CD4-positive, alpha-beta memory T cell (primary cell): ENCODE data around the gene CLN6. TPM values are rescaled to one million over a fixed set of nuclear protein-coding genes. Genes with fewer than 3 reads are reported as not detected.

Experiments
- CTCF ChIA-PET: fragments of 350-600 bp; sonication (Branson Sonifier 250); formaldehyde crosslinking; loops from one replicate; lab custom pipeline; 2021; ENCODE audit warnings: inconsistent platforms; ENCODE audit not compliant: partially characterized antibody; lab: Charles Lee
- POLR2A ChIA-PET: fragments of 350-600 bp; sonication (Branson Sonifier 250); formaldehyde crosslinking; loops from one replicate; lab custom pipeline; 2021; ENCODE audit not compliant: partially characterized antibody; lab: Charles Lee
- DNase-seq, 5 donors: peaks; one replicate each; pipeline versions ENCODE4 v3.0.0 to v3.0.0-alpha.2; 2020 to 2022; ENCODE audit warnings: mixed read lengths in 1 of 5
- H3K27ac ChIP-seq: one replicate; pipeline ENCODE4 v1.7.0; 2013; ENCODE audit warnings: low read depth, low read length
- H3K27me3 ChIP-seq: 2 replicates; pipeline ENCODE4 v1.7.0; 2013; ENCODE audit warnings: mild to moderate bottlenecking, low read length, moderate library complexity; ENCODE audit not compliant: insufficient read depth
- H3K36me3 ChIP-seq: 2 replicates; pipeline ENCODE4 v1.7.0; 2013; ENCODE audit warnings: mild to moderate bottlenecking, low read length, moderate library complexity; ENCODE audit not compliant: insufficient read depth
- H3K4me1 ChIP-seq: 2 replicates; pipeline ENCODE4 v1.7.0; 2013; ENCODE audit warnings: mild to moderate bottlenecking, low read length, moderate library complexity; ENCODE audit not compliant: insufficient read depth
- H3K4me3 ChIP-seq, 2 donors: one replicate each; pipeline ENCODE4 v1.7.0; 2013; ENCODE audit warnings: low read length in 2 of 2, mild to moderate bottlenecking in 1 of 2
- H3K9me3 ChIP-seq, 2 donors: one replicate each; pipeline ENCODE4 v1.7.0; 2013; ENCODE audit warnings: low read length in 2 of 2, control low read depth in 1 of 2; ENCODE audit not compliant: control insufficient read depth in 1 of 2
- H3K27ac Mint-ChIP-seq, 7 donors: one replicate each; pipeline ENCODE4 v1.8.0; 2020 to 2021; ENCODE audit warnings: mixed read lengths in 7 of 7, mild to moderate bottlenecking in 6 of 7, inconsistent platforms in 3 of 7, moderate library complexity in 3 of 7
- H3K27me3 Mint-ChIP-seq, 2 donors: one replicate each; pipeline ENCODE4 v1.8.0; 2020 to 2021; ENCODE audit warnings: mixed read lengths in 2 of 2
- H3K36me3 Mint-ChIP-seq, 2 donors: one replicate each; pipeline ENCODE4 v1.8.0; 2020 to 2021; ENCODE audit warnings: mixed read lengths in 2 of 2, inconsistent platforms in 1 of 2, mild to moderate bottlenecking in 1 of 2
- H3K4me1 Mint-ChIP-seq, 4 donors: one replicate each; pipeline ENCODE4 v1.8.0; 2020 to 2021; ENCODE audit warnings: mixed read lengths in 4 of 4, mild to moderate bottlenecking in 1 of 4
- H3K4me3 Mint-ChIP-seq, 8 donors: one replicate each; pipeline ENCODE4 v1.8.0; 2020 to 2021; ENCODE audit warnings: mixed read lengths in 8 of 8, mild to moderate bottlenecking in 7 of 8, moderate library complexity in 6 of 8, inconsistent platforms in 3 of 8
- H3K9me3 Mint-ChIP-seq, 8 donors: one replicate each; pipeline ENCODE4 v1.8.0; 2020 to 2021; ENCODE audit warnings: mixed read lengths in 8 of 8, mild to moderate bottlenecking in 5 of 8, inconsistent platforms in 3 of 8, moderate library complexity in 1 of 8
- intact Hi-C: fragments of 100-400 bp; cut with micrococcal nuclease; formaldehyde crosslinking; loops from one replicate; pipeline ENCODE4 v1.15.1; 2023
- polyA plus RNA-seq, 2 donors: library from polyadenylated mRNA; unstranded; fragments of 300-500 nt; fragmentation: Illumina TruSeq; gene quantifications; one replicate each; pipeline ENCODE4 v1.2.3, GENCODE V29; 2021
- total RNA-seq, 2 experiments: library from RNA; stranded (reverse); gene quantifications; one replicate each; pipeline ENCODE4 v1.2.3, GENCODE V29; 2021

CLN6 gene
- total and polyA plus RNA-seq, 4 experiments from 2014 or later: 2.2 to 15.6 (median 8.5) TPM

DNA sequence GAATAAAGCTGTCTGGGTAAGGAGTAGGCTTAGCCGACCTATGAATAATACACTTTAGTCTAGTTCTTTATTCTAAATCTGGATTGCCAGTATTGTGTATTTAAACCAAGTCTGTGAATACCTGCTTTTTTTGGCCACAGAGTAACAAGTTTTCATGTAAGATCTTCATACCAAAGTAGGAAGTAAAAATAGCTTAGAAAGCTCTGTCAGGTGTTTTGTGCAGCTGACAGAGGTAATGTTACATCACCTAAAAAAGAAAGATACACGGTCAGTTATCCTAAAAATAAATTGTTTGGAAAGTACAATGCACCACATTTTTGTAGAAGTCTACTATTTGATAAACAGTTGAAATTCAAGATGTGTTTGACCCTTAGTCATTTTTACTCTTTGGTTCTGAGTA lies 40.9 kb downstream of the CLN6 start:
- H3K9me3 ChIP-seq: no peaks in the 10 kb centered on the region
- H3K36me3 Mint-ChIP-seq: peaks cover 36 to 82% of the 10 kb centered on the region in 2 donors
- no peak overlapping the region for H3K4me3 ChIP-seq
- DNase-seq: no peak
- H3K27ac ChIP-seq: no peak overlapping the region
- H3K27me3 ChIP-seq: no peaks in the 10 kb centered on the region
- H3K4me1 Mint-ChIP-seq: peaks cover 0 to 2% (median 0%) of the 10 kb centered on the region in 4 donors
- ChIA-PET CTCF (no interaction called here), POLR2A (no interaction called here)
- H3K27me3 Mint-ChIP-seq: no peaks in the 10 kb centered on the region
- peak overlapping the region in 2 of 7 donors; percentile 19 to 83 for H3K27ac Mint-ChIP-seq
- peaks cover 38% of the 10 kb centered on the region for H3K36me3 ChIP-seq
- no peak overlapping the region for H3K4me3 Mint-ChIP-seq
- no peaks in the 10 kb centered on the region for H3K9me3 Mint-ChIP-seq
- intact Hi-C loops: no loop called here
- H3K4me1 ChIP-seq: no peaks in the 10 kb centered on the region

DNA sequence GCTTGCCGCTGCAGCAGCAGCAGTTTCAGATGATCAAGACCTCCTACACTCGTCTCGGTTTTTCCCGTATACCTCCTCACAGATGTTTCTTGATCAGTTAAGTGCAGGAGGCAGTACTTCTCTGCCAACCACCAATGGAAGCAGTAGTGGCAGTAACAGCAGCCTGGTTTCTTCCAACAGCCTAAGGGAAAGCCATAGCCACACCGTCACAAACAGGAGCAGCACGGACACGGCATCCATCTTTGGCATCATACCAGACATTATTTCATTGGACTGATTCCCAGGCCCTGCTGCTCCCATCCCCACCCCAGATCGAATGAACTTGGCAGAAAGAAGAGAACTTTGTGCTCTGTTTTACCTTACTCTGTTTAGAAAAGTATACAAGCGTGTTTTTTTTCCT lies 42.0 kb downstream of the CLN6 start:
- H3K4me3 Mint-ChIP-seq: no peak overlapping the region
- Histone ChIP-seq H3K36me3 (peaks cover 49% of the 10 kb centered on the region), H3K4me1 (no peaks in the 10 kb centered on the region), H3K9me3 (no peaks in the 10 kb centered on the region), H3K27ac (no peak overlapping the region), H3K27me3 (no peaks in the 10 kb centered on the region), H3K4me3 (no peak overlapping the region)
- no peaks in the 10 kb centered on the region for H3K27me3 Mint-ChIP-seq
- no peak for DNase-seq
- H3K9me3 Mint-ChIP-seq: no peaks in the 10 kb centered on the region
- peaks cover 0 to 2% (median 0%) of the 10 kb centered on the region in 4 donors for H3K4me1 Mint-ChIP-seq
- ChIA-PET POLR2A (no interaction called here), CTCF (no interaction called here)
- intact Hi-C loops: no loop called here
- H3K27ac Mint-ChIP-seq: peak overlapping the region in 3 of 7 donors; percentile 37 to 71 (median 55)
- H3K36me3 Mint-ChIP-seq: peaks cover 39 to 81% of the 10 kb centered on the region in 2 donors

DNA sequence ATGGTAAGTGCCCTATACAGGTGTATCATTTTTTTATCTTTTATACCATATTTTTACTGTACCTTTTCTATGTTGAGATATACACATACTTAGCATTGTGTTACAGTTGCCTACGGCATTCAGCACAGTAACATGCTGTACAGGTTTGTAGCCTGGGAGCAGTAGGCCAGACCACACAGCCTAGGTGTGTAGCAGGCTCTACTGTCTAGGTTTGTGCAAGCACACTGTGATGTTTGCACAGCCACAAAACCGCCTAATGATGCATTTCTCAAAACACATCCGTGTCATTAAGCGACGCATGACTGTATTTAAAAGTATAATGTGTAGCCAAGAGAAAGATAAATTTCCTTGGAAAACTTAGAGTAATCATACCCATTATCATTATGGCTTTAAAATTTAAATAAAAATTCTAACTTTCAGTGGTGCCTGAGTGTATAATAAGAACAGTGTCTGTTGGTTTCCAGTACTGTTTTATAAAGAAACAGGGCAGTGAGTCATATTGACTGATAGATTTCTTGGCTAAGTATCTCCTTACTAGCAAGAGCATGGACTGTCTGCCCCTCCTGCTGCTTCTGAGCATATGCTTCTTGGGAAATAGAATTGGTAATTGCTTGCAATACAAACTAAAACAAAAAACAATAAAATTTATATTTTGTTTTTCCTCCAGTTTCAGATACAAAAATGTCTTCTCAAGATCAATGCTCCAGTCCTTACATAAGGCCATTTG lies 42.7 kb downstream of the CLN6 start:
- no peaks in the 10 kb centered on the region for H3K4me1 ChIP-seq
- DNase-seq: no peak
- POLR2A ChIA-PET: no interaction called here
- no peak overlapping the region for H3K4me3 ChIP-seq
- peaks cover 51% of the 10 kb centered on the region for H3K36me3 ChIP-seq
- no peak overlapping the region for H3K27ac ChIP-seq
- H3K27me3 ChIP-seq: no peaks in the 10 kb centered on the region
- H3K9me3 ChIP-seq: no peaks in the 10 kb centered on the region
- H3K4me1 Mint-ChIP-seq: peaks cover 0 to 3% (median 0%) of the 10 kb centered on the region in 4 donors
- H3K9me3 Mint-ChIP-seq: no peaks in the 10 kb centered on the region
- H3K36me3 Mint-ChIP-seq: peaks cover 43 to 75% of the 10 kb centered on the region in 2 donors
- intact Hi-C loops: no loop called here
- no peaks in the 10 kb centered on the region for H3K27me3 Mint-ChIP-seq
- CTCF ChIA-PET: no interaction called here
- no peak overlapping the region for H3K27ac Mint-ChIP-seq
- H3K4me3 Mint-ChIP-seq: no peak overlapping the region

DNA sequence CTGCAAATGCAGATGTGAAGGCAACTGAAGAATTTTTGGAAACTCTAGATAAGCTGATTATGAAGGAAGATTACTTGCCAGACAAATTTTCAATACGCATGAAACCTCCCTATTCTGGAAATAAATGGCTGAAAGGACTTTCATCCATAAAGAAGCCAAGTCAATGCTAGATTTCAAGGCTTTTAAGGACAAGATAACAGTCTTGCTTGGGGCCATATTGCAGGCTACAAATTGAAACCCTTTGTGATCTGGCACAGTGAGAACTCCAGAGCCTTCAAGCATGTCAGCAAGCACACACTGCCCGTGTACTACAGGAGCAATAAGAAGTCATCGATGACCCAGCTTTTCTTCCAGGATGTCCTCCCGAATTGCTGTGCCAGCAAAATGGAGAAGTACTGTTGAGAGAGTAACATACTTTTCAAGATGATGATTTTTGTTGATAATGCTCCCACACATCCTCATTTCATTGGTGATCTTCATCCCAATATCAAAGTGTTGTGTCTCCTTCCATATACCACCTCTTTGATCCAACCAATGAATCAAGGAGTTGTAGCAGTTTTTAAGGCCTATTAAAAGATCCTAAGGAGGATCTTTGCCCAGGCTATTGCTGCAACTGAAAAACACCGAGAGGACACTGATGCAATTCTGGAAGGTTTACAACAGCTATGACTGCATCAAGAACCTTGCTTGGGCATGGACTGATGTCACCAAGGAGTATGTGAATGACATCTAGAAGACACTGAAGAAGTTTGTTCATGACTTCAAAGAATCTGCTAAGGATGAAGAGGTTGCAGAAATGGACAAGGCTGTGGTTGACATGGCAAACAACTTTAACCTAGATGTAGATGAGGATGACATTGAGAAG lies 44.7 kb downstream of the CLN6 start:
- Mint-ChIP-seq H3K4me1 (peaks cover 0 to 1% (median 0%) of the 10 kb centered on the region in 4 donors), H3K9me3 (no peaks in the 10 kb centered on the region), H3K4me3 (no peak overlapping the region), H3K36me3 (peaks cover 50 to 74% of the 10 kb centered on the region in 2 donors), H3K27me3 (no peaks in the 10 kb centered on the region), H3K27ac (peak overlapping the region in 3 of 7 donors; percentile 7 to 32 (median 9))
- POLR2A ChIA-PET: no interaction called here
- no peak overlapping the region for H3K4me3 ChIP-seq
- no peak overlapping the region for H3K27ac ChIP-seq
- H3K27me3 ChIP-seq: no peaks in the 10 kb centered on the region
- no peak for DNase-seq
- H3K9me3 ChIP-seq: no peaks in the 10 kb centered on the region
- peaks cover 59% of the 10 kb centered on the region for H3K36me3 ChIP-seq
- CTCF ChIA-PET: interaction anchor here (1.3 kb wide), 1 partner anchor 9 kb away, joined by 3 read pairs; no protein-coding TSS in a partner anchor
- no peaks in the 10 kb centered on the region for H3K4me1 ChIP-seq
- intact Hi-C loops: no loop called here

DNA sequence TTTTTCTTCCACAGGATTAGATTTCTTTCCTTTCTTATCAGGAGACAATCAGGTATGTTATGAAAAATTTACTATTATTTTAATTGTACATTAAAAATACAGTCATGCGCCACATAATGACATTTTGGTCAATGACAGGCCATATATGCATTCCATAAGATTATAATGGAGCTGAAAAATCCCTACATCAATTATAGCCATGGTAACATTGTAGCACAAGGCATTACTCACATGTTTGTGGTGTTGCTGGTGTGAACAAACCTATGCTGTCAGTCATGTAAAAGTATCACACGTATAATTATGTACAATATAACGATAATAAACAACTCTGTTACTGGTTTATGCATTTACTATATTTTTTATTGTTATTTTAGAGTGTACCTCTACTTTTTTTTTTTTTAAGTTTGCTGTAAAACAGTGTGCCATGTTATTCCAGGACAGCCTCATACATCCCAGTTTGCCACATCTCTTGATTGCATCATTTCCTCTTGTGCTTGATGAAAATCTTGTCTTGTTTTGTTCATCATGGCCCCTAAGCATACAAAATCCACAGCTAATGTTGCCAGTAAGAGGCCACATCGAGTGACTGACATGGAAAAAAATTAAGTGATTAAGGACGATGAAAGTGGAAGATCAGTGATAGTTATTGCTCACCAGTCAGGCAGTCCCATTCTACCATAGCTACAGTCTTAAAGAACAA lies 45.8 kb downstream of the CLN6 start:
- intact Hi-C loops: no loop called here
- Mint-ChIP-seq H3K27ac (peak overlapping the region in 1 of 7 donors; percentile 9), H3K4me1 (peaks cover 0 to 1% (median 0%) of the 10 kb centered on the region in 4 donors)

DNA sequence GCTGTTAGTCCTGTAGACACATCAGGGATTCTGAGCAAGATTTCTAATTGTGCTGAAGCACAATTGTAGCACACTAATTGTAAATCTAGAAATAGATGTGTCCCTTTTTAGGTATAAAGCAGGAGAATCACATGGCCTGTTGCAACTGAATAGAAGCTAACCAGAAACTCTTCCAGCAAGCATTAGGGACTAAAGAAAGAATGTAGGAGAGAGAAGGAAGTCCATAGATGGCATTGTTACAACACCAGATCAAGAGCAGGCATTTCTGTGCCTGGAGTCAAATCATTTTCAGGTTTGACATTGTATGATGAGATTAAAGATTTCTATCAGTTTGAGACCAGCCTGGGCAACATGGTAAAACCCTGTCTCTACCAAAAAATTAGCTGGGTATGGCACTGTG lies 51.8 kb downstream of the CLN6 start:
- Histone ChIP-seq H3K27me3 (no peaks in the 10 kb centered on the region), H3K36me3 (peaks cover 48% of the 10 kb centered on the region), H3K27ac (no peak overlapping the region), H3K9me3 (no peaks in the 10 kb centered on the region), H3K4me1 (no peaks in the 10 kb centered on the region), H3K4me3 (no peak overlapping the region)
- no peak overlapping the region for H3K4me3 Mint-ChIP-seq
- POLR2A ChIA-PET: no interaction called here
- H3K27me3 Mint-ChIP-seq: no peaks in the 10 kb centered on the region
- no peak for DNase-seq
- intact Hi-C loops: no loop called here
- H3K36me3 Mint-ChIP-seq: peaks cover 41 to 71% of the 10 kb centered on the region in 2 donors
- peak overlapping the region in 4 of 7 donors; percentile 12 to 58 (median 26) for H3K27ac Mint-ChIP-seq
- H3K4me1 Mint-ChIP-seq: peaks cover 0 to 5% (median under 1%) of the 10 kb centered on the region in 4 donors
- no peaks in the 10 kb centered on the region for H3K9me3 Mint-ChIP-seq
- CTCF ChIA-PET: no interaction called here

More for the DNA sequence above, 45.8 kb downstream of the CLN6 start:
- CTCF ChIA-PET: no interaction called here
- POLR2A ChIA-PET: no interaction called here
- H3K27me3 Mint-ChIP-seq: no peaks in the 10 kb centered on the region
- Histone ChIP-seq H3K9me3 (no peaks in the 10 kb centered on the region), H3K4me1 (no peaks in the 10 kb centered on the region), H3K36me3 (peaks cover 54% of the 10 kb centered on the region), H3K27ac (no peak overlapping the region), H3K4me3 (no peak overlapping the region), H3K27me3 (no peaks in the 10 kb centered on the region)
- H3K9me3 Mint-ChIP-seq: no peaks in the 10 kb centered on the region
- no peak for DNase-seq
- H3K4me3 Mint-ChIP-seq: no peak overlapping the region
- peaks cover 49 to 73% of the 10 kb centered on the region in 2 donors for H3K36me3 Mint-ChIP-seq

DNA sequence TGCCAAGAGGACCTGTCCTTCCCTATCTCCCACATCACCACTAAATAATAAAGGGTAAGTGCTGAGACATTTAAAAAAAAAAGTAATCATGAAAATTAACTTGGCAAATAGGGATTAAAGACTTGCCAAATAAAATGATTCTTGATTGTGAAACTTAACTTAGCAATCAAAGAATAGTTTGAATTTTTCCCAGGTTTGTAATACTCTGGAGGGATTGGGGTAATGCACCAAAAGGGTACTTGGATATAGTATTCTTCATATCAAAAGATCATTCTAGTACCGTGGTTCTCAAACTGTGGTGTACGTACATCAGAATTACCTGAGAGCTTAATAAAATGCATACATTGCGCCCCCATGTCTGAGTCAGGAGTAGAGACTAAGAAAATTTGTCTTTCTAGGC lies 52.9 kb downstream of the CLN6 start:
- Histone ChIP-seq H3K27me3 (no peaks in the 10 kb centered on the region), H3K4me1 (no peaks in the 10 kb centered on the region), H3K36me3 (peaks cover 42% of the 10 kb centered on the region), H3K27ac (no peak overlapping the region), H3K9me3 (no peaks in the 10 kb centered on the region), H3K4me3 (no peak overlapping the region)
- Mint-ChIP-seq H3K9me3 (no peaks in the 10 kb centered on the region), H3K4me3 (no peak overlapping the region), H3K4me1 (peaks cover 0 to 4% (median under 1%) of the 10 kb centered on the region in 4 donors), H3K36me3 (peaks cover 41 to 72% of the 10 kb centered on the region in 2 donors), H3K27ac (peak overlapping the region in 2 of 7 donors; percentile 22 to 48), H3K27me3 (no peaks in the 10 kb centered on the region)
- ChIA-PET CTCF (no interaction called here), POLR2A (no interaction called here)
- no peak for DNase-seq
- intact Hi-C loops: no loop called here
